Measurements from ENCODE around the gene SORCS2. TPM values are rescaled to one million over a fixed set of nuclear protein-coding genes. Genes with fewer than 3 reads are reported as not detected.

The SORCS2 gene
- total and polyA plus RNA-seq, 4 donors, result 0.05 to 8.4 (median 1.8) TPM

- DNase-seq (peak; percentile 34 to 70), ATAC-seq (ENCODE audit: low FRiP score) (no peak)
- 79 to 82% methylated on average over 17 to 18 of the region's 18 CpGs for WGBS, 2 donors
- no peak overlapping the region for H3K4me3 ChIP-seq (ENCODE audit: low read length in 2 of 2)
- H3K4me1 ChIP-seq (ENCODE audit: control insufficient read depth in 1 of 2, insufficient read depth in 2 of 2, low read length in 2 of 2), result no peaks in the 10 kb centered on the region
- H3K9me3 ChIP-seq (ENCODE audit: control insufficient read depth, low read length), result peaks cover 6% of the 10 kb centered on the region
- no peak overlapping the region for H3K27ac ChIP-seq (ENCODE audit: low read depth in 1 of 2, low read length in 2 of 2)
- no peaks in the 10 kb centered on the region for H3K27me3 ChIP-seq (ENCODE audit: control insufficient read depth in 1 of 2, insufficient read depth in 2 of 2, low read length in 1 of 2)
- intact Hi-C loops (cut with DNase I), result no loop called here
- no peaks in the 10 kb centered on the region for H3K36me3 ChIP-seq (ENCODE audit: control insufficient read depth in 1 of 2, insufficient read depth in 2 of 2, low read length in 1 of 2)
These were observed 130.0 kb downstream of the SORCS2 start for GRCh38 chr4:7322166-7322991.

GRCh38 chr4:7323461-7323871, 131.1 kb downstream of the SORCS2 start:
- WGBS, 2 donors, result 94 to 95% methylated on average over 5 of the region's 5 CpGs
- Histone ChIP-seq H3K9me3 (ENCODE audit: control insufficient read depth, low read length) (peaks cover 2% of the 10 kb centered on the region), H3K36me3 (ENCODE audit: control insufficient read depth in 1 of 2, insufficient read depth in 2 of 2, low read length in 1 of 2) (no peaks in the 10 kb centered on the region), H3K27ac (ENCODE audit: low read depth in 1 of 2, low read length in 2 of 2) (no peak overlapping the region), H3K4me3 (ENCODE audit: low read length in 2 of 2) (no peak overlapping the region), H3K4me1 (ENCODE audit: control insufficient read depth in 1 of 2, insufficient read depth in 2 of 2, low read length in 2 of 2) (no peaks in the 10 kb centered on the region), H3K27me3 (ENCODE audit: control insufficient read depth in 1 of 2, insufficient read depth in 2 of 2, low read length in 1 of 2) (no peaks in the 10 kb centered on the region)
- DNase-seq (peak; percentile 16 to 26), ATAC-seq (ENCODE audit: low FRiP score) (no peak)
- intact Hi-C loops (cut with DNase I), result no loop called here

- WGBS, 2 donors, result 92% methylated on average over 16 of the region's 16 CpGs
- intact Hi-C loops (cut with DNase I), result no loop called here
- ATAC-seq (ENCODE audit: low FRiP score) (no peak), DNase-seq (peak; percentile 29 to 56)
- H3K4me1 ChIP-seq (ENCODE audit: control insufficient read depth in 1 of 2, insufficient read depth in 2 of 2, low read length in 2 of 2), result no peaks in the 10 kb centered on the region
- H3K27me3 ChIP-seq (ENCODE audit: control insufficient read depth in 1 of 2, insufficient read depth in 2 of 2, low read length in 1 of 2), result no peaks in the 10 kb centered on the region
- H3K27ac ChIP-seq (ENCODE audit: low read depth in 1 of 2, low read length in 2 of 2), result no peak overlapping the region
- H3K4me3 ChIP-seq (ENCODE audit: low read length in 2 of 2), result no peak overlapping the region
- H3K36me3 ChIP-seq (ENCODE audit: control insufficient read depth in 1 of 2, insufficient read depth in 2 of 2, low read length in 1 of 2), result no peaks in the 10 kb centered on the region
- peaks cover 1% of the 10 kb centered on the region for H3K9me3 ChIP-seq (ENCODE audit: control insufficient read depth, low read length)
These were observed 131.7 kb downstream of the SORCS2 start for GRCh38 chr4:7323872-7324650.

GRCh38 chr4:7324651-7325121, 132.3 kb downstream of the SORCS2 start:
- H3K4me3 ChIP-seq (ENCODE audit: low read length in 2 of 2), result no peak overlapping the region
- 81 to 84% methylated on average over 13 of the region's 13 CpGs for WGBS, 2 donors
- DNase-seq, result peak; percentile 21 to 51
- peaks cover 1% of the 10 kb centered on the region for H3K9me3 ChIP-seq (ENCODE audit: control insufficient read depth, low read length)
- intact Hi-C loops (cut with DNase I), result no loop called here
- no peaks in the 10 kb centered on the region for H3K27me3 ChIP-seq (ENCODE audit: control insufficient read depth in 1 of 2, insufficient read depth in 2 of 2, low read length in 1 of 2)
- H3K36me3 ChIP-seq (ENCODE audit: control insufficient read depth in 1 of 2, insufficient read depth in 2 of 2, low read length in 1 of 2), result no peaks in the 10 kb centered on the region
- no peak for ATAC-seq (ENCODE audit: low FRiP score)
- H3K4me1 ChIP-seq (ENCODE audit: control insufficient read depth in 1 of 2, insufficient read depth in 2 of 2, low read length in 2 of 2), result no peaks in the 10 kb centered on the region
- no peak overlapping the region for H3K27ac ChIP-seq (ENCODE audit: low read depth in 1 of 2, low read length in 2 of 2)

- no peaks in the 10 kb centered on the region for H3K27me3 ChIP-seq (ENCODE audit: control insufficient read depth in 1 of 2, insufficient read depth in 2 of 2, low read length in 1 of 2)
- no peaks in the 10 kb centered on the region for H3K36me3 ChIP-seq (ENCODE audit: control insufficient read depth in 1 of 2, insufficient read depth in 2 of 2, low read length in 1 of 2)
- ATAC-seq (ENCODE audit: low FRiP score) (no peak), DNase-seq (peak; percentile 28 to 56)
- intact Hi-C loops (cut with DNase I), result no loop called here
- no peaks in the 10 kb centered on the region for H3K4me1 ChIP-seq (ENCODE audit: control insufficient read depth in 1 of 2, insufficient read depth in 2 of 2, low read length in 2 of 2)
- no peak overlapping the region for H3K27ac ChIP-seq (ENCODE audit: low read depth in 1 of 2, low read length in 2 of 2)
- 83 to 87% methylated on average over 13 of the region's 13 CpGs for WGBS, 2 donors
- no peak overlapping the region for H3K4me3 ChIP-seq (ENCODE audit: low read length in 2 of 2)
- peaks cover under 1% of the 10 kb centered on the region for H3K9me3 ChIP-seq (ENCODE audit: control insufficient read depth, low read length)
These were observed 133.2 kb downstream of the SORCS2 start for GRCh38 chr4:7325541-7325940.

GRCh38 chr4:7326306-7326692, 134.0 kb downstream of the SORCS2 start:
- Histone ChIP-seq H3K36me3 (ENCODE audit: control insufficient read depth in 1 of 2, insufficient read depth in 2 of 2, low read length in 1 of 2) (no peaks in the 10 kb centered on the region), H3K9me3 (ENCODE audit: control insufficient read depth, low read length) (no peaks in the 10 kb centered on the region), H3K27me3 (ENCODE audit: control insufficient read depth in 1 of 2, insufficient read depth in 2 of 2, low read length in 1 of 2) (no peaks in the 10 kb centered on the region), H3K27ac (ENCODE audit: low read depth in 1 of 2, low read length in 2 of 2) (no peak overlapping the region), H3K4me3 (ENCODE audit: low read length in 2 of 2) (no peak overlapping the region), H3K4me1 (ENCODE audit: control insufficient read depth in 1 of 2, insufficient read depth in 2 of 2, low read length in 2 of 2) (no peaks in the 10 kb centered on the region)
- peak; percentile 39 to 65 for DNase-seq
- ATAC-seq (ENCODE audit: low FRiP score), result no peak
- intact Hi-C loops (cut with DNase I), result no loop called here
- 93% methylated on average over 12 of the region's 12 CpGs for WGBS, 2 donors

- H3K4me1 ChIP-seq (ENCODE audit: control insufficient read depth in 1 of 2, insufficient read depth in 2 of 2, low read length in 2 of 2), result no peaks in the 10 kb centered on the region
- H3K4me3 ChIP-seq (ENCODE audit: low read length in 2 of 2), result no peak overlapping the region
- 90 to 94% methylated on average over 20 of the region's 20 CpGs for WGBS, 2 donors
- no peaks in the 10 kb centered on the region for H3K9me3 ChIP-seq (ENCODE audit: control insufficient read depth, low read length)
- H3K27me3 ChIP-seq (ENCODE audit: control insufficient read depth in 1 of 2, insufficient read depth in 2 of 2, low read length in 1 of 2), result no peaks in the 10 kb centered on the region
- ATAC-seq (ENCODE audit: low FRiP score) (no peak), DNase-seq (peak; percentile 42 to 71)
- H3K27ac ChIP-seq (ENCODE audit: low read depth in 1 of 2, low read length in 2 of 2), result no peak overlapping the region
- intact Hi-C loops (cut with DNase I), result no loop called here
- no peaks in the 10 kb centered on the region for H3K36me3 ChIP-seq (ENCODE audit: control insufficient read depth in 1 of 2, insufficient read depth in 2 of 2, low read length in 1 of 2)
These were observed 134.5 kb downstream of the SORCS2 start for GRCh38 chr4:7326693-7327340.

- WGBS, 2 donors, result 78 to 83% methylated on average over 17 of the region's 17 CpGs
- Histone ChIP-seq H3K4me1 (ENCODE audit: control insufficient read depth in 1 of 2, insufficient read depth in 2 of 2, low read length in 2 of 2) (no peaks in the 10 kb centered on the region), H3K4me3 (ENCODE audit: low read length in 2 of 2) (no peak overlapping the region), H3K27me3 (ENCODE audit: control insufficient read depth in 1 of 2, insufficient read depth in 2 of 2, low read length in 1 of 2) (no peaks in the 10 kb centered on the region), H3K27ac (ENCODE audit: low read depth in 1 of 2, low read length in 2 of 2) (no peak overlapping the region), H3K36me3 (ENCODE audit: control insufficient read depth in 1 of 2, insufficient read depth in 2 of 2, low read length in 1 of 2) (no peaks in the 10 kb centered on the region), H3K9me3 (ENCODE audit: control insufficient read depth, low read length) (no peaks in the 10 kb centered on the region)
- ATAC-seq (ENCODE audit: low FRiP score), result no peak
- DNase-seq, result peak; percentile 27 to 40
- intact Hi-C loops (cut with DNase I), result no loop called here
These were observed 135.1 kb downstream of the SORCS2 start for GRCh38 chr4:7327341-7327885.

Measured in aorta (tissue), 5 donors.